Prostate gland (tissue), 2 donors: ENCODE results near the gene AKT3.

Experiments used
- CTCF ChIP-seq, 4 experiments: fragments of 200-600 bp in 2 of 4; fragments of 450-650 bp in 2 of 4; sonication (generic) in 2 of 4; IDR thresholded peaks; 1 replicate in 3 of 4; 2 replicates in 1 of 4; pipeline ENCODE4 v1.5.1; 2016 to 2019; ENCODE audit warnings: antibody characterized with exemption in 4 of 4, mild to moderate bottlenecking in 2 of 4, moderate library complexity in 2 of 4
- POLR2A ChIP-seq: fragments of 450-650 bp; IDR thresholded peaks from one replicate; pipeline ENCODE4 v1.6.1; 2016; ENCODE audit warnings: antibody characterized with exemption, mild to moderate bottlenecking
- POLR2AphosphoS5 ChIP-seq: sonication (generic); formaldehyde crosslinking; IDR thresholded peaks from one replicate; pipeline ENCODE4 v1.6.1; 2017; ENCODE audit warnings: antibody characterized with exemption

- no peak for TF ChIP-seq POLR2AphosphoS5
- no peak for TF ChIP-seq CTCF (IDR thresholded peaks at IDR 0.05)
- no peak for TF ChIP-seq POLR2A
Observed at GRCh38 chr1:243818978-243819377, 31.1 kb downstream of the AKT3 start.
